HCT116 (cell line): ENCODE results near the gene TSPAN14. TPM values are rescaled to one million over a fixed set of nuclear protein-coding genes. Genes with fewer than 3 reads are reported as not detected.

Source experiments
- ATAC-seq: fragments of 200-7000 bp; cut with Tn5 transposase; 2 replicates; pipeline ENCODE4 v1.9.1; 2020; ENCODE audit warnings: mild to moderate bottlenecking, moderate library complexity
- BruUV-seq: library from RNA; stranded (reverse); fragments of 400-500 nt; replicated peaks from 2 replicates; lab custom pipeline; 2021; lab: Mats Ljungman, UMichigan
- CTCF ChIA-PET: fragments of 300-600 bp; sonication (Branson Sonifier 250); formaldehyde crosslinking; loops from one replicate; lab custom pipeline; 2021; ENCODE audit warnings: antibody characterized with exemption; lab: Charles Lee
- POLR2A ChIA-PET: fragments of 300-600, 350-600 bp; sonication (Branson Sonifier 250); formaldehyde crosslinking; loops from one replicate; lab custom pipeline; 2021; ENCODE audit warnings: antibody characterized with exemption; lab: Charles Lee
- RAD21 ChIA-PET, 2 experiments: fragments of 300-600 bp; sonication (Branson Sonifier 250); formaldehyde crosslinking; loops; one replicate each; lab custom pipeline; 2023; ENCODE audit warnings: low total read pairs in 2 of 2; ENCODE audit not compliant: uncharacterized antibody in 2 of 2, unreplicated experiment in 2 of 2, low non-redundant PET in 1 of 2; lab: Charles Lee
- DNase-seq: peaks from one replicate; pipeline ENCODE4 v3.0.0-alpha.2; 2010; ENCODE audit warnings: low read depth, low spot score
- H2AFZ ChIP-seq: fragments of 200-600 bp; shearing (Covaris generic), sonication (generic); 2 replicates; pipeline ENCODE4 v1.6.1; 2017; ENCODE audit warnings: low read depth, mixed run types, mixed read lengths, antibody characterized with exemption, low read length; ENCODE audit not compliant: poor library complexity, severe bottlenecking
- H3K27ac ChIP-seq: 2 replicates; pipeline ENCODE4 v1.5.1; 2012; ENCODE audit warnings: low read depth, low read length
- H3K27me3 ChIP-seq: fragments of 200-600 bp; sonication (generic); 2 replicates; pipeline ENCODE4 v1.6.1; 2016; ENCODE audit warnings: mixed run types, low read length, mixed read lengths; ENCODE audit not compliant: insufficient read depth
- H3K36me3 ChIP-seq, 2 experiments: fragments of 200-500 bp in 1 of 2; fragments of 200-600 bp in 1 of 2; sonication (Bioruptor generic) in 1 of 2; sonication (generic) in 1 of 2; 2 replicates each; pipeline versions ENCODE4 v1.5.1 to v1.6.1; 2014 to 2016; ENCODE audit warnings: low read length in 2 of 2, inconsistent platforms in 1 of 2, mixed read lengths in 1 of 2, mixed run types in 1 of 2; ENCODE audit not compliant: insufficient read depth in 2 of 2, control insufficient read depth in 1 of 2
- H3K4me1 ChIP-seq, 2 experiments: fragments of 200-600 bp in 1 of 2; sonication (generic) in 1 of 2; 2 replicates each; pipeline versions ENCODE4 v1.5.1 to v1.6.1; 2012 to 2017; ENCODE audit warnings: low read length in 2 of 2, inconsistent platforms in 1 of 2, mild to moderate bottlenecking in 1 of 2, mixed read lengths in 1 of 2, mixed run types in 1 of 2, moderate library complexity in 1 of 2; ENCODE audit not compliant: insufficient read depth in 2 of 2, control insufficient read depth in 1 of 2
- H3K4me2 ChIP-seq: fragments of 200-600 bp; sonication (generic); 2 replicates; pipeline ENCODE4 v1.6.1; 2017; ENCODE audit warnings: mixed run types, low read length, mixed read lengths
- H3K4me3 ChIP-seq, 2 experiments: fragments of 200-600 bp in 1 of 2; sonication (generic) in 1 of 2; replicated peaks in 1 of 2; 2 replicates each; pipeline ENCODE4 v1.5.1; 2011 to 2016; ENCODE audit warnings: low read length in 2 of 2, control low read depth in 1 of 2, low read depth in 1 of 2, mild to moderate bottlenecking in 1 of 2, mixed read lengths in 1 of 2, mixed run types in 1 of 2
- H3K79me2 ChIP-seq: fragments of 200-600 bp; sonication (generic); 2 replicates; pipeline ENCODE4 v1.6.1; 2017; ENCODE audit warnings: mild to moderate bottlenecking, mixed run types, low read length, moderate library complexity, mixed read lengths; ENCODE audit not compliant: insufficient read depth
- H3K9ac ChIP-seq: fragments of 200-600 bp; sonication (generic); 2 replicates; pipeline ENCODE4 v1.6.1; 2016; ENCODE audit warnings: low read length, mixed read lengths
- H3K9me2 ChIP-seq: fragments of 200-600 bp; sonication (generic), shearing (Covaris generic); 2 replicates; pipeline ENCODE4 v1.6.1; 2017; ENCODE audit warnings: mixed run types, mild to moderate bottlenecking, moderate library complexity; ENCODE audit not compliant: insufficient read depth
- H3K9me3 ChIP-seq, 2 experiments: fragments of 200-500 bp in 1 of 2; fragments of 200-600 bp in 1 of 2; sonication (Bioruptor generic) in 1 of 2; sonication (generic) in 1 of 2; 2 replicates each; pipeline ENCODE4 v1.6.1; 2014 to 2017; ENCODE audit warnings: low read length in 2 of 2, mixed read lengths in 2 of 2, inconsistent platforms in 1 of 2, low read depth in 1 of 2, mild to moderate bottlenecking in 1 of 2, mixed run types in 1 of 2, moderate library complexity in 1 of 2; ENCODE audit not compliant: control insufficient read depth in 1 of 2, insufficient read depth in 1 of 2
- H4K20me1 ChIP-seq: fragments of 200-600 bp; sonication (generic), shearing (Covaris generic); 2 replicates; pipeline ENCODE4 v1.6.1; 2017; ENCODE audit warnings: mixed run types, mild to moderate bottlenecking, moderate library complexity; ENCODE audit not compliant: insufficient read depth
- CBX3 ChIP-seq: IDR thresholded peaks from 2 replicates; pipeline ENCODE4 v1.6.1; 2012; ENCODE audit warnings: low read depth
- CEBPB ChIP-seq: IDR thresholded peaks from 2 replicates; pipeline ENCODE4 v1.6.1; 2012; ENCODE audit warnings: low read depth
- EGR1 ChIP-seq: IDR thresholded peaks from 2 replicates; pipeline ENCODE4 v1.6.1; 2012; ENCODE audit warnings: low read depth
- ELF1 ChIP-seq: IDR thresholded peaks from 2 replicates; pipeline ENCODE4 v1.6.1; 2012; ENCODE audit warnings: low read depth, borderline replicate concordance
- EZH2phosphoT487 ChIP-seq: fragments of 200-600 bp; IDR thresholded peaks from 2 replicates; pipeline ENCODE4 v1.6.1; 2018; ENCODE audit warnings: antibody characterized with exemption, borderline replicate concordance
- FOSL1 ChIP-seq: IDR thresholded peaks from 2 replicates; pipeline ENCODE4 v1.6.1; 2012; ENCODE audit warnings: low read depth
- JUND ChIP-seq: IDR thresholded peaks from 2 replicates; pipeline ENCODE4 v1.6.1; 2012
- POLR2A ChIP-seq: IDR thresholded peaks from 2 replicates; pipeline ENCODE4 v1.7.0; 2011; ENCODE audit warnings: borderline replicate concordance; ENCODE audit not compliant: insufficient read depth, insufficient read length; ENCODE audit errors: extremely low read depth
- POLR2AphosphoS5 ChIP-seq: IDR thresholded peaks from 2 replicates; pipeline ENCODE4 v1.6.1; 2011; ENCODE audit warnings: mild to moderate bottlenecking, low read depth, low read length, moderate library complexity
- RAD21 ChIP-seq: IDR thresholded peaks from 2 replicates; pipeline ENCODE4 v1.6.1; 2012; ENCODE audit warnings: low read depth, mild to moderate bottlenecking
- SIN3A ChIP-seq: IDR thresholded peaks from 2 replicates; pipeline ENCODE4 v1.6.1; 2012; ENCODE audit warnings: low read depth
- SRF ChIP-seq: IDR thresholded peaks from 2 replicates; pipeline ENCODE4 v1.6.1; 2012; ENCODE audit warnings: low read depth
- TCF7L2 ChIP-seq: IDR thresholded peaks from 2 replicates; pipeline ENCODE4 v1.7.0; 2011; ENCODE audit warnings: borderline replicate concordance, inconsistent platforms; ENCODE audit not compliant: insufficient read depth, insufficient read length; ENCODE audit errors: extremely low read depth
- YY1 ChIP-seq: IDR thresholded peaks from 2 replicates; pipeline ENCODE4 v1.6.1; 2011; ENCODE audit warnings: low read length, low read depth, moderate library complexity, mild to moderate bottlenecking; ENCODE audit not compliant: insufficient replicate concordance; ENCODE audit errors: extremely low read depth
- ZFX ChIP-seq: fragments of 450-650 bp; IDR thresholded peaks from 2 replicates; pipeline ENCODE4 v1.6.1; 2017
- intact Hi-C: fragments of 100-400 bp; cut with micrococcal nuclease; formaldehyde crosslinking; loops from 2 replicates; pipeline ENCODE4 v1.10.0; 2022
- total RNA-seq: library from RNA; stranded (reverse); gene quantifications from one replicate; pipeline ENCODE4 v1.2.1, GENCODE V29; 2021; ENCODE audit not compliant: unreplicated experiment
- TF ChIP-seq, protein P1 (sequence below): IDR thresholded peaks from 2 replicates; pipeline ENCODE4 v1.6.1; 2012; ENCODE audit warnings: low read depth
- TF ChIP-seq, protein P2 (sequence below): IDR thresholded peaks from 2 replicates; pipeline ENCODE4 v1.6.1; 2012
- TF ChIP-seq, protein P3 (sequence below), 3 experiments: fragments of 200-600 bp in 1 of 3; sonication (generic) in 1 of 3; IDR thresholded peaks in 2 of 3; conservative IDR thresholded peaks in 1 of 3; 2 replicates each; pipeline ENCODE4 v1.5.1; 2012 to 2017; ENCODE audit warnings: low read depth in 2 of 3, low read length in 2 of 3, antibody characterized with exemption in 1 of 3, borderline replicate concordance in 1 of 3, control low read depth in 1 of 3, mild to moderate bottlenecking in 1 of 3, mixed read lengths in 1 of 3, mixed run types in 1 of 3, moderate library complexity in 1 of 3; ENCODE audit not compliant: insufficient read depth in 1 of 3
- TF ChIP-seq, protein P4 (sequence below): IDR thresholded peaks from 2 replicates; pipeline ENCODE4 v1.6.1; 2012
- TF ChIP-seq, protein P5 (sequence below): IDR thresholded peaks from 2 replicates; pipeline ENCODE4 v1.6.1; 2011; ENCODE audit warnings: mild to moderate bottlenecking, low read length, moderate library complexity; ENCODE audit not compliant: insufficient replicate concordance; ENCODE audit errors: extremely low read depth

The TSPAN14 gene
- total RNA-seq, 1 experiment from 2014 or later: 86.8 TPM

DNA sequence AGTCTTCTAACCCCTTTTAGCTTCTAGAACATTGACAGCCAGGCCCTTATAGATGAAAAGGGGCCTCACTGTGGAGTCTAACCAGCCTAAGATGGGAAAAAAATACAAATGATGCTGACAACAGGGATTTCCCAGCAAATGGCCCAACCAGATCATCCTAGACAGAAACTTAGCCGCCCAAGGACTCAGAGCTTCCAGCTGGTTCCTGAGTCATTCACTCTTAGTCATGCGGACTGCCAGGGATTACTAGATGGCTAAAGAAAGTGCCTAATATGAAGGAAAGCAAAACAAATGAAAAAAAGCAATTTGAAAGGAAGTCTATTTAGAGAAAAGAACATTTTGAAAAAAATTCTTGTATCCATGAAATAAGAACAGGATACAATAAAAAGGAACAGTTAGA lies 23.7 kb downstream of the TSPAN14 start:
- ChIA-PET CTCF (interaction anchor here (0.9 to 2.0 kb wide), 2 partner anchors 16 to 28 kb away, joined by 3 to 7 read pairs; no protein-coding TSS in a partner anchor), RAD21 (no interaction called here), POLR2A (interaction anchor here (1.0 kb wide), 1 partner anchor 16 kb away, joined by 3 read pairs; no protein-coding TSS in a partner anchor)
- ATAC-seq: peak; percentile 87
- peak; percentile 69 for DNase-seq
- Histone ChIP-seq H3K79me2 (peaks cover 77% of the 10 kb centered on the region), H3K9ac (0 out of 2 replicates have a peak overlapping the region, but pooled peaks have one; percentile 0), H3K9me3 (peaks cover 0 to 6% of the 10 kb centered on the region in 2 experiments; a peak in 1 of 4 replicates), H4K20me1 (no peaks in the 10 kb centered on the region), H3K9me2 (no peaks in the 10 kb centered on the region), H3K27me3 (no peaks in the 10 kb centered on the region), H3K36me3 (peaks cover 0 to 16% of the 10 kb centered on the region in 2 experiments; a peak in 1 of 4 replicates), H3K4me1 (peaks cover 31 to 67% of the 10 kb centered on the region in 2 experiments), H3K4me3 (0 out of 4 replicates have a peak overlapping the region, but pooled peaks of 1 of the 2 experiments have one; percentile 4), H3K27ac (no peak overlapping the region; the same call in 1 of the 2 replicates), H3K4me2 (peak overlapping the region; percentile 40), H2AFZ (no peak overlapping the region)
- intact Hi-C loops: no loop called here
- no TSS peak for BruUV-seq
- TF ChIP-seq, protein P1, sequence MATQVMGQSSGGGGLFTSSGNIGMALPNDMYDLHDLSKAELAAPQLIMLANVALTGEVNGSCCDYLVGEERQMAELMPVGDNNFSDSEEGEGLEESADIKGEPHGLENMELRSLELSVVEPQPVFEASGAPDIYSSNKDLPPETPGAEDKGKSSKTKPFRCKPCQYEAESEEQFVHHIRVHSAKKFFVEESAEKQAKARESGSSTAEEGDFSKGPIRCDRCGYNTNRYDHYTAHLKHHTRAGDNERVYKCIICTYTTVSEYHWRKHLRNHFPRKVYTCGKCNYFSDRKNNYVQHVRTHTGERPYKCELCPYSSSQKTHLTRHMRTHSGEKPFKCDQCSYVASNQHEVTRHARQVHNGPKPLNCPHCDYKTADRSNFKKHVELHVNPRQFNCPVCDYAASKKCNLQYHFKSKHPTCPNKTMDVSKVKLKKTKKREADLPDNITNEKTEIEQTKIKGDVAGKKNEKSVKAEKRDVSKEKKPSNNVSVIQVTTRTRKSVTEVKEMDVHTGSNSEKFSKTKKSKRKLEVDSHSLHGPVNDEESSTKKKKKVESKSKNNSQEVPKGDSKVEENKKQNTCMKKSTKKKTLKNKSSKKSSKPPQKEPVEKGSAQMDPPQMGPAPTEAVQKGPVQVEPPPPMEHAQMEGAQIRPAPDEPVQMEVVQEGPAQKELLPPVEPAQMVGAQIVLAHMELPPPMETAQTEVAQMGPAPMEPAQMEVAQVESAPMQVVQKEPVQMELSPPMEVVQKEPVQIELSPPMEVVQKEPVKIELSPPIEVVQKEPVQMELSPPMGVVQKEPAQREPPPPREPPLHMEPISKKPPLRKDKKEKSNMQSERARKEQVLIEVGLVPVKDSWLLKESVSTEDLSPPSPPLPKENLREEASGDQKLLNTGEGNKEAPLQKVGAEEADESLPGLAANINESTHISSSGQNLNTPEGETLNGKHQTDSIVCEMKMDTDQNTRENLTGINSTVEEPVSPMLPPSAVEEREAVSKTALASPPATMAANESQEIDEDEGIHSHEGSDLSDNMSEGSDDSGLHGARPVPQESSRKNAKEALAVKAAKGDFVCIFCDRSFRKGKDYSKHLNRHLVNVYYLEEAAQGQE: no peak
- TF ChIP-seq CBX3 (peak; percentile 93), JUND (peak; percentile 88), TCF7L2 (no peak), POLR2AphosphoS5 (no peak; the same call in 1 of the 2 replicates), FOSL1 (peak; percentile 93), RAD21 (0 out of 2 replicates have a peak, but pooled peaks have one; percentile 18), EGR1 (no peak), SRF (peak; percentile 57), YY1 (no peak), POLR2A (no peak), EZH2phosphoT487 (no peak), ELF1 (no peak), SIN3A (peak; percentile 60; the same call in 1 of the 2 replicates), ZFX (no peak), CEBPB (peak; percentile 52)
- TF ChIP-seq, protein P2, sequence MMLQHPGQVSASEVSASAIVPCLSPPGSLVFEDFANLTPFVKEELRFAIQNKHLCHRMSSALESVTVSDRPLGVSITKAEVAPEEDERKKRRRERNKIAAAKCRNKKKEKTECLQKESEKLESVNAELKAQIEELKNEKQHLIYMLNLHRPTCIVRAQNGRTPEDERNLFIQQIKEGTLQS: peak; percentile 70; the same call in 1 of the 2 replicates
- TF ChIP-seq, protein P3, sequence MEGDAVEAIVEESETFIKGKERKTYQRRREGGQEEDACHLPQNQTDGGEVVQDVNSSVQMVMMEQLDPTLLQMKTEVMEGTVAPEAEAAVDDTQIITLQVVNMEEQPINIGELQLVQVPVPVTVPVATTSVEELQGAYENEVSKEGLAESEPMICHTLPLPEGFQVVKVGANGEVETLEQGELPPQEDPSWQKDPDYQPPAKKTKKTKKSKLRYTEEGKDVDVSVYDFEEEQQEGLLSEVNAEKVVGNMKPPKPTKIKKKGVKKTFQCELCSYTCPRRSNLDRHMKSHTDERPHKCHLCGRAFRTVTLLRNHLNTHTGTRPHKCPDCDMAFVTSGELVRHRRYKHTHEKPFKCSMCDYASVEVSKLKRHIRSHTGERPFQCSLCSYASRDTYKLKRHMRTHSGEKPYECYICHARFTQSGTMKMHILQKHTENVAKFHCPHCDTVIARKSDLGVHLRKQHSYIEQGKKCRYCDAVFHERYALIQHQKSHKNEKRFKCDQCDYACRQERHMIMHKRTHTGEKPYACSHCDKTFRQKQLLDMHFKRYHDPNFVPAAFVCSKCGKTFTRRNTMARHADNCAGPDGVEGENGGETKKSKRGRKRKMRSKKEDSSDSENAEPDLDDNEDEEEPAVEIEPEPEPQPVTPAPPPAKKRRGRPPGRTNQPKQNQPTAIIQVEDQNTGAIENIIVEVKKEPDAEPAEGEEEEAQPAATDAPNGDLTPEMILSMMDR (IDR thresholded peaks at IDR 0.05 in 2 of 3, conservative IDR thresholded peaks at IDR 0.05 in 1 of 3; ENCODE audit: borderline replicate concordance in 1 of 3, insufficient read depth in 1 of 3, low read depth in 2 of 3, low read length in 2 of 3): no peak
- TF ChIP-seq, protein P4, sequence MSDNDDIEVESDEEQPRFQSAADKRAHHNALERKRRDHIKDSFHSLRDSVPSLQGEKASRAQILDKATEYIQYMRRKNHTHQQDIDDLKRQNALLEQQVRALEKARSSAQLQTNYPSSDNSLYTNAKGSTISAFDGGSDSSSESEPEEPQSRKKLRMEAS: peak; percentile 46
- TF ChIP-seq, protein P5, sequence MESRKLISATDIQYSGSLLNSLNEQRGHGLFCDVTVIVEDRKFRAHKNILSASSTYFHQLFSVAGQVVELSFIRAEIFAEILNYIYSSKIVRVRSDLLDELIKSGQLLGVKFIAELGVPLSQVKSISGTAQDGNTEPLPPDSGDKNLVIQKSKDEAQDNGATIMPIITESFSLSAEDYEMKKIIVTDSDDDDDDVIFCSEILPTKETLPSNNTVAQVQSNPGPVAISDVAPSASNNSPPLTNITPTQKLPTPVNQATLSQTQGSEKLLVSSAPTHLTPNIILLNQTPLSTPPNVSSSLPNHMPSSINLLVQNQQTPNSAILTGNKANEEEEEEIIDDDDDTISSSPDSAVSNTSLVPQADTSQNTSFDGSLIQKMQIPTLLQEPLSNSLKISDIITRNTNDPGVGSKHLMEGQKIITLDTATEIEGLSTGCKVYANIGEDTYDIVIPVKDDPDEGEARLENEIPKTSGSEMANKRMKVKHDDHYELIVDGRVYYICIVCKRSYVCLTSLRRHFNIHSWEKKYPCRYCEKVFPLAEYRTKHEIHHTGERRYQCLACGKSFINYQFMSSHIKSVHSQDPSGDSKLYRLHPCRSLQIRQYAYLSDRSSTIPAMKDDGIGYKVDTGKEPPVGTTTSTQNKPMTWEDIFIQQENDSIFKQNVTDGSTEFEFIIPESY: no peak
